TTC549 (cell line): ENCODE results near the gene PGBD1.
"Not testable (repeated sequence)": the region's sequence is repeated elsewhere in the genome, so short reads cannot be mapped to it uniquely, and the experiment has no call there.

Experiments
- FAIRE-seq: peaks from 2 replicates; lab custom pipeline; 2012; peaks lifted over from hg19 to GRCh38; lab: Jason Lieb, UNC

Gene PGBD1

DNA sequence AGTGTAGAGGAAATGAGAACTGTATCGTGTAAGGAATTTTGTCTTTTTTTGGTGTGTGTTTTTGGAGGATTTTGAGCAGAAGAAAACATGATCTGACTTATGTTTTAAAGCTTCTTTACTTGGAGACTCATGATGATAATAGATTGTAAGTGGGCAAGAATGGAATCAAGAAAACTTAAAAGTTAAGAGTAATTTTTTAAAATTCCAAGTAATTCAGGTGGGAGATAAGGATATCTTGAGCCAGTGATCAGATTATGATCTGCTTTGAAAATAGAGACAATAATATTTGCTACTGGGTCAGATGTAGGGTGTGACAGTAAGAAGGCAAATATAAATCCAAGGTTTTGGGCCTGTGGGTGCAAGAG, 13.7 kb upstream of the PGBD1 start:
- no peak for FAIRE-seq

DNA sequence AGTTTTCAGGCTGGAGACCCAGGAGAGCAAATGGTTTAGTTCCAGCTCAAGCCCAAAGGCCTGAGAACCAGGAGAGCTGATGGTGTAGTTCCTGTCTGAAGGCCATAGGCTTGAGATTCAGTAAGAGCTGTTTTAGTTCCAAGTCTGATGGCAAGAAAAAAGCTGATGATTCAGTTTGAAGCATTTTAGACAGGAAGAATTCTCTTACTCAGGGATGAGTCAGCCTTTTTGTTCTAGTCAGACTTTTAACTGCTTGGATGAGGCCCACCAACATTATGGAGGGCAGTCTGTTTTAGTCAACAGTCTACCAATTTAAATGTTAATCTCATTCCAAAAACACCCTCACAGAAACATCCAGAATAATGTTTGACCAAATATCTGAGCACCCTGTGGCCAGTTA, 11.9 kb upstream of the PGBD1 start:
- no peak for FAIRE-seq

DNA sequence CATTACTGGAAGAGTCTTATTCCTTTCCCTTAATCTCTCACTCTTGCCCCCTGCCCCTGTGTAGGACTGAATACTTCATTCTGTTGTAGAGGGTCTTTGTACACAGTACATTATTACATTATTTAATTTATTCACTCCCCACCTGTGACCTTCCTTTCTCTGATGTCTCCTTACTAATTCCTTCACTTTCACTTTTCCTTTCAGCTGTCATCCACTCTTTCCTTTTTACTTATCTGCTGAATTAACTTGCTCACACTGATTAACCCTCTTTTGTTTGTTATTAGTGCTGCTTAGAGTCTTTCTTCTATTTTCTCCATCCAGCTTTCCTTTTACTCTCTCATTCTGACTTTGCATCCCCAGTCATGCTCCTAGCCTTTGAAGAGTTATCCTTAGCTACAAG, 6.5 kb upstream of the PGBD1 start:
- FAIRE-seq = no peak

DNA sequence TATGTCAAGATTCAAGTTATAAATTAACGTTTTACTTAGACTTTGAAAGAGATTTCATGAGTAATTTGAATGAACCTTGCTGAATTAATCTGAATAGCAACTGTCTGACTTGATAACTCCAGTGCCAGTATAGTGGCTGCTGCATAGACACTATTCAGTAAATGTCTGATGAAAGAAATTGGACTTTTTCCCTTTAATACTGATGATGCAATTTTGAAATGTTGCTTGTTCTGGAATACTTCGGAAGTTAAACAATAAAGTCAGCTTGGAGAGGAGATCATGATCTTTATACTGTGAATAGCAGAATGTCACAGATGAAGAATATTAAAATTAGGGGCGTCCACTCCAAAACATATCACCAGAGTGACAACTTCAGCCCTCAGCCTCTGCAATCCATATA, 3.6 kb upstream of the PGBD1 start:
- no peak for FAIRE-seq

DNA sequence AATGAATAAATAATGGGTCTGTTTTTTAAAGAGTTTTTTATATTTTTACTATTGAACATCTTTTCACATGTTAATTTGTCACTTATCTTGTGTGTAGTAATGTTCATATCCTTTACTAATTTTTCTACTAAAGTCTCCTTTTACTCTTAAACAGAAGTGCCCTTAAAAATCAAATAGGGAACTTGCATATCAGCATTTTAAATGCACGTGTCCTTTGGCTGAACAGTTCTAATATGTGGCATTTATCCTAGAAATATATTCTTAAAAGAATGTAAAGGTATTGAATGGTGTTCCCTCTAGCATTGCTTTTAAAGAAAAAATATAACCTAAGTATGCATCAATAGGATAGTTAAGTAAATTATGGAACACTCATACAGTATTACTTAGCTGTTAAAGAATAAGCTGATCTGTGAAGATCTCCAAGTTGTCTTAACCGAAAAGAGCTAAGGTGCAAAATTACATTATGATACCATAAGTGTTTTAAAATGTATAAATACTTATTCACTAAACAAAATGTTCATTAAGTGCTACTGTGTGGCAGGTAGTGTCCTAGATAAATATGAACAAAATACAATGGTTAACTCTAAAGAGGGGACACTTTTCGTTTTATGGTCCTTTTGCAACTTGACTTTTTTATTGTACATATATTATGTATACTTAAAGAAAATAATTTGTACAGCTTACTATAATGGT, 631 bp upstream of the PGBD1 start:
- no peak for FAIRE-seq

DNA sequence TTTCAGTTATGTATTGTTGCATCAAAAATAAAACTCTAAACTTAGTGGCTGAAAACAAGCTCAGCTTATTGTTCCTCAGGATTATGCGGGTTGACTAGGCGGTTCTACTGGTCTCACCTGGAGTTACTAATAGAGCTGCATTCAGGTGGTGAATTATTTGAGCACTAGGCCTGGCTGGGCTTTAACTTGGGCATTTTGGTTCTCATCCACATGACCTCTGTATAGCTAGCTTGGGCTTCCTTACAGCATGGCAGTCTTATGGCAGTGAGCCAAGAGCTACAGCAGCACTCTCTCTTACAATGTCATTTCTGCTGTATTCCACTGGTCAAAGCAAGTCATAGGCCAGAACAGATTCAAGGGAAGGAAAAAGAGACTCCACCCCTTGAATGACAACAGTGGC, 1.6 kb downstream of the PGBD1 start:
- FAIRE-seq = no peak

DNA sequence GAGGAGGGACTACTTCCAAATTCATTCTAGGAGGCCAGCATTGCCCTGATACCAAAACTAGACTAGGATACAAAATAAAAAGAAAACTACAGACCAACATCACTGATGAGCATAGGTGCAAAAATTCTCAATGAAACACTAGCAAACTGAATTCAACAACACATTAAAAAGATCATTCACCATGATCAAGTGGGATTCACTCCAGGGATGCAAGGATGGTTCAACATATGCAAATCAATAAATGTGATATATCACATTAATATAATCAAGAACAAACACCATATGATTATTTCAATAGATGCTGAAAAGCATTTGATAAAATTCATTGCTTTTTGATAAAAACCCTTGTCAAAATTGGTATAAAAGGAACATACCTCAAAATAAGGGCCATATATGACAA, 10.2 kb downstream of the PGBD1 start:
- no peak for FAIRE-seq

DNA sequence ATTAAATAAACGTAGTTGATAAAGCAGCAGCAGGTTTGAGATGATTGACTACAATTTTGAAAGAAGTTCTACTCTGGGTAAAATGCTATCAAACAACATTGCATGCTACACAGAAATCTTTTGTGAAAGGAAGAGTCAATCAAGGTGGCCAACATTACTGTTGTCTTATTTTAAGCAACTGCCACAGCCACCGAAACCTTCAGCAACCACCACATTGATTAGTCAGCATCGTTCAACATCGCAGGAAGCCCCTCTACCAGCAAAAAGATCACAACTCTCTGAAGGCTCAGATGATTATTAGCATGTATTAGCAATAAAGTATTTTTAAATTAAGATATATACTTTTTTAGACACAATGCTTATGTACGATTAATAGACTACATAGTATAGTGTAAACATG, 14.0 kb downstream of the PGBD1 start:
- FAIRE-seq = no peak

DNA sequence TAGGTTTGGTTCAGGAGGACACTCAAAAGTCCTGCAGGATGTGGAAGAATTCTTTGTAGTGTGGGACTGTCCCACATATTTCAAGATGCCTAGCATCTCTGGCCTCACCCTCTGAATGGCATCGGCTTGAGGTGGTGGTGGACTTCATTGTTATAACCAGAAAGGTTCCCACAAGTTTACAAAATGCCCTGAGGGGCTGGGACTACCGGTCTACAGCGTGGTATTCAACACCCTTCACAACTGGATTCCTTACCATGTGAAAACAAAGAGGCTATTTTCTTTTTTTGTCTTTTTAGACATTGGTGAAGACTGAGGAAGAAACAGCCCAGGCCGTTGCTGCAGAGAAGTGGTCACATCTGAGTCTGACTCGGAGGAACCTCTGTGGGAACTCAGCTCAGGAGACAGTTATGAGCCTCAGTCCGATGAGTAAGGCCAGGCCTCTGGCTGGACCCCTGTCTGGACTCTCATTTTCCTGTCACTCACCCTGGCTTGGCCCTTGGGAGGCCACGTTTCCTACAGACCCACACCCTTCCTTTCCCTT, 15.2 kb downstream of the PGBD1 start:
- no peak for FAIRE-seq

DNA sequence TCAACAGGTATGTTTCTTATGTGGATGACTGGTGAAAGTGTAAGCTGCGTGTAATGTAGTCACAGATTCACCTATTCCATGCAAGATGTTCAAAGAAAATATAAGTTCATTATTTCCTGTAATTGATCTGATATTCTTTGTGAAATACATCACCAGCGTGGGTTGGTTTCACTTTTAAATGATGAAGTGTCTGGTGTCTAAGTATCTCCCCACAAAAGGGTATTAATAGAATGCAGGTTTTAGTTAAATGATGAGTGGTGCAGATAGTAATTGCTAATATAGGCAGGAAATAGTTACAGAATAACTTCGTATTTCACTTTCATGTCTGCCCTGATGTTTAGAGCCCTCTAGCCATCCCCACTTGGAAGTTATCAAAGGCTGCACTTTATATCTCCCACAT, 22.2 kb downstream of the PGBD1 start:
- no peak for FAIRE-seq

DNA sequence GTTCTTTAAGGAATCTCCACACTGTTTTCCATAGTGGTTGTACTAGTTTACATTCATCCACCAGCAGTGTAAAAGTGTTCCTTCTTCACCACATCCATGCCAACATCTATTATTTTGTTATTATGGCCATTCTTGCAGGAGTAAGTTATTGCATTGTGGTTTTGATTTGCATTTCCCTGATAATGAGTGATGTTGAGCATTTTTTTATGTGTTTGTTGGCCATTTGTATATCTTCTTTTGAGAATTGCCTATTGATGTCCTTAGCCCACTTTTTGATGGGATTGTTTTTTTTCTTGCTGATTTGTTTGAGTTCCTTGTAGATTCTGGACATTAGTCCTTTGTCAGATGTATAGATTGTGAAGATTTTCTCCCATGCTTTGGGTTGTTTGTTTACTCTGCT, 25.0 kb downstream of the PGBD1 start:
- FAIRE-seq = not testable (repeated sequence)

DNA sequence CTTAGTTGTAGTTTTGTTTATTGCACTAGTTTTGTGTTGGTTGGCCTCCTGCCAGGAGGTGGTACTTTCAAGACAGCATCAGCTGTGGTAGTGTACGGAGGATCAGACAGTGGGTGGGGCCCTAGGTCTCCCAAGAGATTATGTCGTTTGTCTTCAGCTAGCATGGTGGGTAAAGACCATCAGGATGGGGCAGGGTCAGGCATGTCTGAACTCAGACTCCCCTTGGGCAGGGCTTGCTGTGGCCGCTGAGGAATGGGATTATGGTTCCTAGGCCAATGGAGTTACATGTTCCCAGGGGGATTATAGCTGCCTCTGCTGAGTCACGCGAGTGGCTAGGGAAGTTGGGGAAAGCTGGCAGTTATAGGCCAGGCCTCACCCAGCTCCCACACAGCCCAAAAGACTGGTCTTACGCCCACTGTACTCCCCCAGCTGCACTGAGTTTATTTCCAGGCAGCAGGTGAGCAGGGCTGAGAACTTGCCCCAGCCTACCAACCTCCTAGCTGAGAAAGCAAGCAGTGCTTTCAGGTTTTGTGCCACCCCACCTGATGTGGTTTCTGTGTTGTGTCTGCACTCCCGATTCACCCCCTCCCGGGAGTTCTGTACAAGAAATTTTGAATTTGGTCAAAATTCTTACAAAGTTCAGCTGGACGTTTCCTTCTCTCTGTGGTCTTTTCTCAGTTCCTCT, 29.9 kb downstream of the PGBD1 start:
- no peak for FAIRE-seq

DNA sequence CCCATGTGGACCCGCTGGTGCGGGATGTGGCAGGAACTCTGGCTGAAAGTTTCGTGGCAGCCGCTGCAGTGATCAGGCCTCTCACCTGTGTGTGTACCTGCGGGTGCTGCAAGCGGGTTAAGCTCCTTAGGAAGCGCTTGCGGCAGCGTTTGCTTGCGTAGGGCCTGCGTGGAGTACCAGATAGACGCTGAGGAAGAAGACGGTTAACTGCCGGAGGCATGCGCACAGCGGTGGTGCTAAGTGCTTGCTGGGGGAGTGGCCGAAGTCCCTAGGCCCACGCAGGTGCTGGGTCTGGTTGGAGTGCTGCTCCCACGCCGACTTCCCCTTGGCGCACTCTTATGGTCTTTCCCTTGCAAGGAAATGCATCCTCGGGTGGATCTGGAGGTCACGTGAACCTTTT, 31.6 kb downstream of the PGBD1 start:
- no peak for FAIRE-seq

DNA sequence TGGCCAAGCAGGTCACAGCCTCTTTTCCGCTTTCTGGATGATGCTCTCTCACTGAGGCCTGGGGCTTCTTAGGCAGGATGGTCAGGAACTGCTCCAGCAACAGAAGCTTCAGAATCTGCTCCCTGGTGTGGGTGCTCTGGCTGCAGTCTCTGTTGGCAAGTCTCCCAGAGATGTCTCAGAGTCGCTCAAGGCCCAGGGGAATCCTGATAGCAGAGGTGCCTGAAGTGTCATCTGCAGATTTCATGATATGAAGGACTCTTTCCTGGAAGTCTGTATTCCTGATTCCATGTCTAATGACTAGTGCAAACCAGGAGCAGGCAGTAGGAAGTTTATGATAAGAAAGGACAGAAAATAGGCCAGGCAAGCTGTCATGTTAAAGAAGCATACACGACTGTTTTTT, 34.3 kb downstream of the PGBD1 start:
- FAIRE-seq = no peak

DNA sequence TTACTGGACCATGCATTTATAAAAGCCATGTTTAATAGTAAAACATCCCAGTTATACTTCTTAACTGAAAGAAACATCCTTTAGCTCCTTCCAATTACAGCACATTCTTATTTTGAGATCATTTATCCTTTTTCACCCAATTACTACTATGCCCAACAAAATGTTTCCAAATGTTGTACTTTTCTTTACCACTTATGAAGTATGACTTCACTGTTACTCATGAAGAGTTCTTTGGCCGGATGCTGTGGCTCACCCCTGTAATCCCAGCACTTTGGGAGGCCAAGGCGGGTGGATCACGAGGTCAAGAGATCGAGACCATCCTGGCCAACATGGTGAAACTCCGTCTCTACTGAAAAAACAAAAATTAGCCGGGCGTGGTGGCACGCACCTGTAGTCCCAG, 36.5 kb downstream of the PGBD1 start:
- FAIRE-seq = not testable (repeated sequence)

DNA sequence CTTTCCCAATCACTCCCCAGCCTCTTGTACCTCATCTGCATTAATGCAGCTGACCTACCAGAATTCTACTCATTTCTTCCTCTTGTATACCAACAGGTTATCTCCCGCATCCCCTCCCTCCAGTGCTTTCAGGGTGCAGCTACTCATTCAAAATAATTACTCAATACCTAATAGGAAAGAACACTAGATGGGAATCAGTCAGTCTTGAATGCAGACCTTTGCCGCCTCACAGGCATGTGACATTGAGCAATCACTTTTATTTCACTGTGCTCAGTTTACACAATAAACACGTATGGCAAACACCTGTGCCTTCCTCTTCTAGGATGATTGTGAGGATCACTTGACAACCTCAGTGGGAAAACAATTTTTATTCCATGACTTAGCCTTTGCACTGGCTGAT, 41.3 kb downstream of the PGBD1 start:
- FAIRE-seq = no peak

DNA sequence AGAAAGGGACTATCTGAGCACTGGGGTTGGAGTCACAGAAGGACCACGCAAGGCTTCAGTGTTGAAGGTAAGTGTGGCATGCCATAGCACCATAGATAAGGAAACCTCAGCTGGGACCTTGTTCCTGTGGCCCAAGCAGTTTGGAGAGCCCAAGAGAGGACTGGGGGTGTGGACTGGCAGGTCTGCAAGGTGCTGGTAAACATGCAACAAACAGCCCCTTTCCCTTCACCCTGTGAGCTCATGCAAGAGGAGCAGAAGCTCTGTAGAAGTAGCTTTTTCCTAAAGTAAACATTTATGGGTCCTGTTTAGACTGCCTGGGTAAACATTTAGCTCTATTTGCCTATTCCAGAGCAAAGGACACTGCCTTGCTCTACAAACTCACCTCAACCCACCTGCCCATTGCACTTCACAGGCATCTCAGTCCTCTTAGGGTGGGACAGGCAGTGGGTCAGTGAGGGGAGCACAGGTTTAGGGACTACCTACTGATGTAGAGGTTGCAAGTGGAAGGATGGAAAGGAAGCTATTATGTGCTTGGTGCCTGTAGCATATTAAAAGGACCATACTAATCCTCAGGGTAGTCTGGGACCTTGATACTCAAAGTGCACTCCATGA, 42.5 kb downstream of the PGBD1 start:
- no peak for FAIRE-seq

DNA sequence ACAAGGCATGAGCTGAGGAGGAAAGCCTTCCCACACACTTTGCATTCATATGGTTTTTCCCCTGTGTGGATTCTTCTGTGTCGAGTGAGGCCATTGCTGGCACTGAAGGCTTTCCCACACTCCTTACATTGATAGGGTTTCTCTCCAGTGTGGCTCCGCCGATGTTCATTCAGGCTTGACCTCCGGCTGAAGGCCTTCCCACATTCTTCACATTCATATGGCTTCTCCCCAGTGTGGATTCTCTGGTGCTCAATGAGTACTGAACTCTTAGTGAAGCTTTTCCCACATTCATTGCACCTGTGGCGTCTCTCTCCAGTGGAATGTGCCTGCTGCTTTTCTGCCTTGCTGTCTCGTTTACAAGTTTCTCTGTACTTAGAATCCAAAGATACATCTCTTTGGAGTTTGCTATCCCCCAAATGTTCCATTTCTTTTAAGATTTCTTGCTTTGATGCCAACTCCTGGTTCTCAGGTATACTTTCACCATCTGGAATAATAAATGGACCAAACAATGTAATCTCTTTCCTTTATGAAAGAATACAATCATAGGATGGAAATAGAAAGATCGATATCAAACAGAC, 45.1 kb downstream of the PGBD1 start:
- no peak for FAIRE-seq

DNA sequence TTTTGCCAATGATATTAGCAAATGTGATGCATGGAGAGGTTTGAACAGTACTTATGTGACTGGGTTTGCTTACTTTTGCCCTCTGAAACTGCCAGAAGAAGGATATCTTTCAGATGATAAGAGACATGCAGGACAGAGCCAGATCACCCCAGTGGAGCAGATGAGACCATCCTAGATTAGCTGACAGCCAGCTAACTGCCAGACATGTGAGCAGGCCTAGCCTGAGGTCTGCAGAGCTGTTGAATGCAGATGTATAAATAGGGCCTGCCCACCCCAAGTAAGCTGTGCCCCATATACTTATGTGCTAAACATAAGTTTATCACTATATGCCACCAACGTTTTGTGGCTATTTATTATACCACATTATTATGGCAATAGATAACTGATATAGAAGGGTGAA, 48.7 kb downstream of the PGBD1 start:
- no peak for FAIRE-seq

DNA sequence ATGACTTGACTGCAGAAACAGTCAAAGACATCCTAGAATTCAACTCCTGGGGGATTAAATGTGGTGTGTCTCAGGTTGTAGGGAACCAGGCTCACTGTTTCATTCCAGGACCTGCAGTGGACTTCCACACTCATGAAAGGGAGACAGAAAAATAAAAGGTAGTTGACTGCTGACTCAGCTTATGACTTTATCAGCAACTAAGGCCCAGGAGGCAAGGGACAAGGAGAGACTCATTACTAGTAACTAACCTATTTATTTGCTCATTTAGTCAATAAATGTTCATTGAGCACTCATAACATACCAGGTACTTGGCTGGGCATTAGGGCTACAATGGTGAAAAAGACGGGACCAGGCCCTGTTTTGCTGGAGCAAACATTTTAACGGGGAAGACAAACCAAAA, 51.7 kb downstream of the PGBD1 start:
- FAIRE-seq = no peak

DNA sequence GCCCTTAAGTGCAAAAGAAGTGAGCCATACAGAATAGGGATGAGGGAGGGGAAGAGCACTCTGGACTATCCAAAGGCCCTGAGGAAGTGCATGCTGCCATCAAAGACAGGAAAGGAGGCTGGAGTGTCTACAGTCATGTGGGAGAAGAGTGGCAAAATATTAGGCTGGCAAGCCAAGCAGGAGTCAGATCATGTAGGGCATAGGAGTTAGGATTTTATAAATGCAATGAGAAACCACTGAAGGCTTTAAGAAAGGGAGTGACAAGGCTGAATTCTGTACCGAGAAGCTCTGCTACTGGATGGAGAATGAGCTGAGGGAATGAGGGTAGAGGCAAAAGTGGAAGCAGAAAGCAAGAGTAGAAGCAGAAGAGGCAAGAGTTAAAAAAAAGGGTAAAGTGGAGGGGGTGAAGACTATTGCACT, 52.2 kb downstream of the PGBD1 start:
- FAIRE-seq = no peak

DNA sequence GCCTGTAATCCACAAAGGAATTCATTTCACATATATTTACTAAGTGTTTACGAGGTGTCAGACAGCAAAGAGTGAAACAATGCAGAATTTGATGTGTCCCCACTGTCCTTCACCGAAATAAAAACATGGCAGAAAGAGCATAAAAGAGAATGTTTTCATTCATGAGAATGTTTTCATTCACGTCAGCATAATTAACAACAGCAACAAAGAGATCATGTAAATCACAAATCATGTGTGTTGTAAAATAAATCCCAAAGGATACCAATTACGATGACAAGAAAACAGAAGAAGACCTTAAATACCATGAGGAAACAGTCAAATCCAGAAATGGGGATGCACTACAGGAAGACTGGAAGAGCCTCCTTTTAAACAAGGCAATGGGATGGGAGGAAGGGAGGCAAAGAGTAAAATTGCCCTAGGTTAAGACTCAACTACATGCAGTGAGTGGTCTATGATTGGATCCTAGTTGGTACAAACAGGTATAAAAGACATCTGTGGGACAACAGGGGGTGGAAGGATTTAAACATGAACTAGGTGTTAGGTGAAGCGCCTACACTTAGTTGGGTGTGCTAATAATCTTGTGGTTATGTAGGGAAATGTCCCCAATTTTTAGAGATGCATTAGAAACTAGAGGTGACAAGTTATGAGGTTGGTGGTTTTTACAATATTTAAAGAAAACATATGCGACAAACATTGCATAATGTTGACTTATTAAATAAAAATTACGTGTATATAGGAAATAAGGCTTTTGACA, 53.1 kb downstream of the PGBD1 start:
- no peak for FAIRE-seq
